DND-41 (cell line): Measurements from ENCODE around the gene CTAGE1.

Source experiments
- ATAC-seq: fragments of 200-7000 bp; cut with Tn5 transposase; 3 replicates; pipeline ENCODE4 v1.9.1; 2021; ENCODE audit warnings: low read depth; ENCODE audit not compliant: insufficient read depth
- DNase-seq: peaks from one replicate; pipeline ENCODE4 v3.0.0-alpha.2; 2020
- H2AFZ ChIP-seq: 2 replicates; pipeline ENCODE4 v1.6.0; 2012; ENCODE audit warnings: low read depth, low read length
- H3K27ac ChIP-seq: 2 replicates; pipeline ENCODE4 v1.5.1; 2012; ENCODE audit warnings: low read length, inconsistent platforms
- H3K27me3 ChIP-seq: fragments of 200-600 bp; sonication (generic); 2 replicates; pipeline ENCODE4 v1.6.0; 2012; ENCODE audit warnings: low read length, mild to moderate bottlenecking, inconsistent platforms; ENCODE audit not compliant: insufficient read depth, poor library complexity
- H3K36me3 ChIP-seq: 2 replicates; pipeline ENCODE4 v1.5.1; 2012; ENCODE audit warnings: low read length, inconsistent platforms; ENCODE audit not compliant: insufficient read depth
- H3K4me1 ChIP-seq: 2 replicates; pipeline ENCODE4 v1.5.1; 2012; ENCODE audit warnings: mild to moderate bottlenecking, low read length; ENCODE audit not compliant: insufficient read depth
- H3K4me2 ChIP-seq: 2 replicates; pipeline ENCODE4 v1.6.0; 2012; ENCODE audit warnings: mild to moderate bottlenecking, moderate library complexity, low read length, inconsistent platforms; ENCODE audit not compliant: insufficient read depth
- H3K4me3 ChIP-seq, 2 experiments: fragments of 200-600 bp in 1 of 2; shearing (Covaris generic) in 1 of 2; 2 replicates each; pipeline ENCODE4 v1.5.1; 2012 to 2016; ENCODE audit warnings: inconsistent platforms in 2 of 2, low read length in 2 of 2, mild to moderate bottlenecking in 2 of 2, low read depth in 1 of 2, moderate library complexity in 1 of 2
- H3K79me2 ChIP-seq: 2 replicates; pipeline ENCODE4 v1.6.0; 2012; ENCODE audit warnings: low read length, inconsistent platforms; ENCODE audit not compliant: insufficient read depth
- H3K9ac ChIP-seq: 2 replicates; pipeline ENCODE4 v1.6.0; 2012; ENCODE audit warnings: low read depth, mild to moderate bottlenecking, inconsistent platforms, low read length, moderate library complexity
- H3K9me3 ChIP-seq: 2 replicates; pipeline ENCODE4 v1.5.1; 2012; ENCODE audit warnings: low read length, moderate library complexity, mild to moderate bottlenecking, inconsistent platforms; ENCODE audit not compliant: insufficient read depth, severe bottlenecking
- H4K20me1 ChIP-seq: 2 replicates; pipeline ENCODE4 v1.6.0; 2012; ENCODE audit warnings: low read length; ENCODE audit not compliant: insufficient read depth
- CTCF ChIP-seq: IDR thresholded peaks from 2 replicates; pipeline ENCODE4 v1.5.1; 2012; ENCODE audit warnings: borderline replicate concordance, low read length, moderate library complexity, mild to moderate bottlenecking; ENCODE audit not compliant: poor library complexity, severe bottlenecking; ENCODE audit errors: extremely low read depth
- EZH2 ChIP-seq: IDR thresholded peaks from 3 replicates; pipeline ENCODE4 v1.6.1; 2012; ENCODE audit warnings: borderline replicate concordance, low read depth, mild to moderate bottlenecking, moderate library complexity, low read length, inconsistent platforms; ENCODE audit not compliant: severe bottlenecking

CTAGE1 gene

GRCh38 chr18:22434973-22435608 is 17.4 kb upstream of the CTAGE1 start:
- H3K79me2 ChIP-seq, result no peaks in the 10 kb centered on the region
- H3K9me3 ChIP-seq, result no peaks in the 10 kb centered on the region
- no peaks in the 10 kb centered on the region for H3K27me3 ChIP-seq
- TF ChIP-seq EZH2, result no peak
- no peak for TF ChIP-seq CTCF
- H3K9ac ChIP-seq, result no peak overlapping the region
- H3K4me1 ChIP-seq, result no peaks in the 10 kb centered on the region
- H3K4me2 ChIP-seq, result no peak overlapping the region
- H3K27ac ChIP-seq, result no peak overlapping the region
- DNase-seq (no peak), ATAC-seq (no peak)
- H2AFZ ChIP-seq, result no peak overlapping the region
- no peak overlapping the region for H3K4me3 ChIP-seq
- no peaks in the 10 kb centered on the region for H3K36me3 ChIP-seq
- no peaks in the 10 kb centered on the region for H4K20me1 ChIP-seq

- no peak for DNase-seq
- Histone ChIP-seq H3K27ac (no peak overlapping the region), H3K9me3 (no peaks in the 10 kb centered on the region), H3K27me3 (no peaks in the 10 kb centered on the region), H3K4me1 (no peaks in the 10 kb centered on the region), H3K4me3 (no peak overlapping the region), H3K36me3 (no peaks in the 10 kb centered on the region), H2AFZ (no peak overlapping the region), H3K79me2 (no peaks in the 10 kb centered on the region), H3K4me2 (no peak overlapping the region), H4K20me1 (no peaks in the 10 kb centered on the region), H3K9ac (no peak overlapping the region)
- no peak for ATAC-seq
- TF ChIP-seq CTCF (no peak), EZH2 (no peak)
These were observed 16.2 kb upstream of the CTAGE1 start for GRCh38 chr18:22433956-22434355.

GRCh38 chr18:22432657-22433137 is 15.0 kb upstream of the CTAGE1 start:
- H3K4me1 ChIP-seq, result no peaks in the 10 kb centered on the region
- no peaks in the 10 kb centered on the region for H3K36me3 ChIP-seq
- TF ChIP-seq CTCF (no peak), EZH2 (no peak)
- DNase-seq, result no peak
- ATAC-seq, result no peak
- H2AFZ ChIP-seq, result no peak overlapping the region
- no peak overlapping the region for H3K4me2 ChIP-seq
- H3K79me2 ChIP-seq, result no peaks in the 10 kb centered on the region
- no peak overlapping the region for H3K27ac ChIP-seq
- no peak overlapping the region for H3K4me3 ChIP-seq
- H3K9me3 ChIP-seq, result no peaks in the 10 kb centered on the region
- H4K20me1 ChIP-seq, result no peaks in the 10 kb centered on the region
- no peaks in the 10 kb centered on the region for H3K27me3 ChIP-seq
- H3K9ac ChIP-seq, result no peak overlapping the region
